ENCODE results near the gene COIL.
A peak's percentile ranks its signal among the peaks of the same experiment; 100 is the strongest.
"Not testable (repeated sequence)": the region's sequence is repeated elsewhere in the genome, so short reads cannot be mapped to it uniquely, and the experiment has no call there.

Gene COIL

GRCh38 chr17:56960596-56961538, at the start of gene COIL:
TSS of gene COIL (minus strand) at chr17:56961050. CDS start at chr17:56961019, 31 bp downstream.
- peak; percentile 92 for DNase-seq

GRCh38 chr17:57010487-57010886, 49.6 kb upstream of the COIL start:
- no peak for DNase-seq

GRCh38 chr17:57009737-57010445, 49.0 kb upstream of the COIL start:
- peak; percentile 12 for DNase-seq

GRCh38 chr17:57008958-57009357, 48.1 kb upstream of the COIL start:
- DNase-seq, result no peak

- DNase-seq, result no peak
These were observed 45.2 kb upstream of the COIL start for GRCh38 chr17:57006040-57006439.

- no peak for DNase-seq
These were observed 44.2 kb upstream of the COIL start for GRCh38 chr17:57004944-57005579.

GRCh38 chr17:57002904-57003303, 42.1 kb upstream of the COIL start:
- DNase-seq, result no peak

- no peak for DNase-seq
These were observed 40.7 kb upstream of the COIL start for GRCh38 chr17:57001541-57001940.

GRCh38 chr17:56997313-56997712, 36.5 kb upstream of the COIL start:
- no peak for DNase-seq

- no peak for DNase-seq
These were observed 34.9 kb upstream of the COIL start for GRCh38 chr17:56995766-56996165.

- no peak for DNase-seq
These were observed 33.4 kb upstream of the COIL start for GRCh38 chr17:56994009-56994792.

GRCh38 chr17:56992364-56992763, 31.5 kb upstream of the COIL start:
- no peak for DNase-seq

- DNase-seq, result no peak
These were observed 28.2 kb upstream of the COIL start for GRCh38 chr17:56988901-56989572.

GRCh38 chr17:56987283-56987834, 26.5 kb upstream of the COIL start:
- DNase-seq, result no peak

GRCh38 chr17:56985371-56986162, 24.7 kb upstream of the COIL start:
- DNase-seq, result no peak

GRCh38 chr17:56983366-56983765, 22.5 kb upstream of the COIL start:
- DNase-seq, result no peak

- DNase-seq, result no peak
These were observed 21.5 kb upstream of the COIL start for GRCh38 chr17:56982312-56982711.

- not testable (repeated sequence) for DNase-seq
These were observed 19.7 kb upstream of the COIL start for GRCh38 chr17:56980526-56980925.

GRCh38 chr17:56979091-56979480, 18.2 kb upstream of the COIL start:
- no peak for DNase-seq

- no peak for DNase-seq
These were observed 17.7 kb upstream of the COIL start for GRCh38 chr17:56978441-56979090.

Measured in NCI-H1092 (cell line).